H1 (cell line): Measurements from ENCODE around the gene WDR7. TPM values are rescaled to one million over a fixed set of nuclear protein-coding genes. Genes with fewer than 3 reads are reported as not detected.

Experiments
- CTCF ChIA-PET: fragments of 300-600 bp; sonication (Branson Sonifier 250); formaldehyde crosslinking; loops from one replicate; lab custom pipeline; 2021; ENCODE audit not compliant: partially characterized antibody; lab: Charles Lee
- POLR2A ChIA-PET: fragments of 300-600 bp; sonication (Branson Sonifier 250); formaldehyde crosslinking; loops from one replicate; lab custom pipeline; 2021; ENCODE audit warnings: inconsistent platforms; ENCODE audit not compliant: partially characterized antibody; lab: Charles Lee
- DNase-seq, 2 experiments: peaks; one replicate each; pipeline versions ENCODE4 v3.0.0 to v3.0.0-alpha.2; 2010 to 2022; ENCODE audit warnings: low spot score in 2 of 2, low read depth in 1 of 2, mixed read lengths in 1 of 2
- FAIRE-seq: peaks from 2 replicates; lab custom pipeline; 2011; peaks lifted over from hg19 to GRCh38; lab: Jason Lieb, UNC
- H2AFZ ChIP-seq: 2 replicates; pipeline ENCODE4 v1.8.1; 2012; ENCODE audit warnings: low read length, inconsistent platforms
- H2AK5ac ChIP-seq: 2 replicates; pipeline ENCODE4 v1.6.1; 2013; ENCODE audit warnings: low read depth, low read length
- H2BK120ac ChIP-seq: replicated peaks from 2 replicates; pipeline ENCODE3; 2013; ENCODE audit warnings: low read depth, low read length, inconsistent platforms
- H2BK12ac ChIP-seq: 2 replicates; pipeline ENCODE4 v1.6.1; 2013; ENCODE audit warnings: low read depth, low read length
- H2BK15ac ChIP-seq: 2 replicates; pipeline ENCODE4 v1.6.1; 2013; ENCODE audit warnings: low read length
- H2BK20ac ChIP-seq: 2 replicates; pipeline ENCODE4 v1.6.1; 2013; ENCODE audit warnings: low read length
- H2BK5ac ChIP-seq: 2 replicates; pipeline ENCODE4 v1.6.1; 2013; ENCODE audit warnings: low read depth, low read length
- H3K14ac ChIP-seq: 2 replicates; pipeline ENCODE4 v1.6.1; 2013; ENCODE audit warnings: inconsistent platforms; ENCODE audit not compliant: insufficient read length
- H3K18ac ChIP-seq: 2 replicates; pipeline ENCODE4 v1.6.1; 2013; ENCODE audit warnings: low read length; ENCODE audit errors: extremely low read depth
- H3K23ac ChIP-seq: 2 replicates; pipeline ENCODE4 v1.6.1; 2013; ENCODE audit warnings: inconsistent platforms; ENCODE audit not compliant: insufficient read length
- H3K23me2 ChIP-seq: 2 replicates; pipeline ENCODE4 v1.6.1; 2013; ENCODE audit warnings: low read depth, low read length
- H3K27ac ChIP-seq: 2 replicates; pipeline ENCODE4 v1.6.1; 2011; ENCODE audit warnings: low read depth, low read length, inconsistent platforms
- H3K27me3 ChIP-seq, 4 experiments: replicated peaks in 1 of 4; 1 replicate in 1 of 4; 2 replicates in 3 of 4; pipeline versions ENCODE4 v1.6.1 to v1.8.1; 2011 to 2013; ENCODE audit warnings: low read length in 3 of 4, mild to moderate bottlenecking in 3 of 4, inconsistent platforms in 2 of 4, mixed read lengths in 2 of 4, moderate library complexity in 1 of 4; ENCODE audit not compliant: control insufficient read depth in 3 of 4, insufficient read depth in 3 of 4; ENCODE audit errors: extremely low read depth in 1 of 4
- H3K36me3 ChIP-seq, 4 experiments: 2 replicates each; pipeline versions ENCODE4 v1.6.1 to v1.8.1; 2011 to 2013; ENCODE audit warnings: mild to moderate bottlenecking in 4 of 4, low read length in 3 of 4, moderate library complexity in 2 of 4, control low read depth in 1 of 4, inconsistent platforms in 1 of 4; ENCODE audit not compliant: insufficient read depth in 4 of 4, control insufficient read depth in 2 of 4
- H3K4ac ChIP-seq: replicated peaks from 2 replicates; pipeline ENCODE3; 2013; ENCODE audit warnings: low read length, low read depth, mixed read lengths, inconsistent platforms; ENCODE audit not compliant: insufficient read length
- H3K4me1 ChIP-seq, 4 experiments: replicated peaks in 1 of 4; 1 replicate in 1 of 4; 2 replicates in 3 of 4; pipeline versions ENCODE4 v1.6.1 to v1.8.1; 2011 to 2013; ENCODE audit warnings: low read length in 3 of 4, inconsistent platforms in 2 of 4, mixed read lengths in 1 of 4; ENCODE audit not compliant: insufficient read depth in 4 of 4, control insufficient read depth in 3 of 4
- H3K4me2 ChIP-seq, 2 experiments: 2 replicates each; pipeline versions ENCODE4 v1.6.1 to v1.8.1; 2011 to 2013; ENCODE audit warnings: low read depth in 2 of 2, low read length in 2 of 2, control low read depth in 1 of 2, inconsistent platforms in 1 of 2, mild to moderate bottlenecking in 1 of 2; ENCODE audit not compliant: insufficient read depth in 1 of 2
- H3K4me3 ChIP-seq, 4 experiments: fragments of 200-600, 300-600 bp in 1 of 4; sonication (generic), shearing (Covaris generic), sonication (Bioruptor Twin) in 1 of 4; 2 replicates each; pipeline versions ENCODE4 v1.5.1 to v1.8.1; 2011 to 2016; ENCODE audit warnings: low read length in 4 of 4, low read depth in 3 of 4, control low read depth in 2 of 4, inconsistent platforms in 2 of 4, mild to moderate bottlenecking in 2 of 4, mixed read lengths in 1 of 4, moderate library complexity in 1 of 4; ENCODE audit not compliant: insufficient read depth in 2 of 4; ENCODE audit errors: extremely low read depth in 1 of 4
- H3K56ac ChIP-seq: replicated peaks from 2 replicates; pipeline ENCODE3; 2013; ENCODE audit warnings: low read depth, mild to moderate bottlenecking, mixed read lengths, low read length, inconsistent platforms; ENCODE audit not compliant: insufficient read length
- H3K79me1 ChIP-seq: 2 replicates; pipeline ENCODE4 v1.6.1; 2013; ENCODE audit warnings: low read depth, low read length, control low read depth
- H3K79me2 ChIP-seq, 2 experiments: 2 replicates each; pipeline versions ENCODE4 v1.6.1 to v1.8.1; 2012 to 2013; ENCODE audit warnings: low read length in 2 of 2, mild to moderate bottlenecking in 2 of 2, inconsistent platforms in 1 of 2; ENCODE audit not compliant: insufficient read depth in 2 of 2, control insufficient read depth in 1 of 2
- H3K9ac ChIP-seq, 4 experiments: replicated peaks in 1 of 4; 1 replicate in 1 of 4; 2 replicates in 3 of 4; pipeline versions ENCODE4 v1.6.1 to v1.8.1; 2011 to 2013; ENCODE audit warnings: low read depth in 3 of 4, low read length in 3 of 4, control low read depth in 2 of 4, mild to moderate bottlenecking in 2 of 4, moderate library complexity in 2 of 4, inconsistent platforms in 1 of 4; ENCODE audit errors: extremely low read depth in 1 of 4
- H3K9me3 ChIP-seq, 2 experiments: 2 replicates each; pipeline versions ENCODE4 v1.6.1 to v1.8.1; 2012 to 2013; ENCODE audit warnings: mild to moderate bottlenecking in 2 of 2, moderate library complexity in 2 of 2, control low read depth in 1 of 2, inconsistent platforms in 1 of 2, low read depth in 1 of 2, low read length in 1 of 2, mixed read lengths in 1 of 2; ENCODE audit not compliant: insufficient read depth in 2 of 2
- H4K20me1 ChIP-seq, 2 experiments: replicated peaks in 1 of 2; 2 replicates each; pipeline versions ENCODE3 to v1.8.1; 2011 to 2013; ENCODE audit warnings: inconsistent platforms in 2 of 2, low read length in 2 of 2, mild to moderate bottlenecking in 1 of 2; ENCODE audit not compliant: insufficient read depth in 2 of 2, control insufficient read depth in 1 of 2
- H4K5ac ChIP-seq: 2 replicates; pipeline ENCODE4 v1.6.1; 2013; ENCODE audit warnings: low read length, low read depth, mixed read lengths, inconsistent platforms; ENCODE audit not compliant: insufficient read length
- H4K8ac ChIP-seq: 2 replicates; pipeline ENCODE4 v1.8.0; 2013; ENCODE audit warnings: mild to moderate bottlenecking, moderate library complexity, low read length, inconsistent platforms; ENCODE audit not compliant: insufficient read depth; ENCODE audit errors: extremely low read depth
- H4K91ac ChIP-seq: replicated peaks from 2 replicates; pipeline ENCODE3; 2013; ENCODE audit warnings: low read length, mixed read lengths, inconsistent platforms; ENCODE audit not compliant: insufficient read length
- CTBP2 ChIP-seq: IDR thresholded peaks from 2 replicates; pipeline ENCODE4 v1.7.0; 2011; ENCODE audit warnings: borderline replicate concordance, mild to moderate bottlenecking, moderate library complexity, mixed read lengths, low read length; ENCODE audit not compliant: insufficient read depth, insufficient read length
- EP300 ChIP-seq, 2 experiments: IDR thresholded peaks; 1 replicate in 1 of 2; 2 replicates in 1 of 2; pipeline ENCODE4 v1.6.1; 2011 to 2012; ENCODE audit warnings: low read depth in 2 of 2, low read length in 2 of 2, mild to moderate bottlenecking in 2 of 2, borderline replicate concordance in 1 of 2, inconsistent platforms in 1 of 2, moderate library complexity in 1 of 2
- RBBP5 ChIP-seq: IDR thresholded peaks from 2 replicates; pipeline ENCODE4 v1.7.1; 2012; ENCODE audit warnings: low read depth, mild to moderate bottlenecking, inconsistent platforms, low read length, moderate library complexity, borderline replicate concordance
- RNF2 ChIP-seq: fragments of 200-900, 300-1000 bp; sonication (generic); IDR thresholded peaks from 2 replicates; pipeline ENCODE4 v1.7.1; 2016; ENCODE audit warnings: borderline replicate concordance, low read depth, mild to moderate bottlenecking, antibody characterized with exemption, low read length; ENCODE audit not compliant: poor library complexity, severe bottlenecking; ENCODE audit errors: missing control alignments
- SAP30 ChIP-seq: fragments of 300-600 bp; sonication (generic); IDR thresholded peaks from 2 replicates; pipeline ENCODE4 v1.7.1; 2012; ENCODE audit warnings: low read length, moderate library complexity, mild to moderate bottlenecking, inconsistent platforms; ENCODE audit not compliant: insufficient read depth, insufficient replicate concordance
- SUZ12 ChIP-seq: fragments of 200-600 bp; sonication (generic); IDR thresholded peaks from 2 replicates; pipeline ENCODE4 v1.6.1; 2012; ENCODE audit warnings: mild to moderate bottlenecking, inconsistent platforms, low read length, moderate library complexity, mixed read lengths
- TBP ChIP-seq: IDR thresholded peaks from 2 replicates; pipeline ENCODE4 v1.6.1; 2011; ENCODE audit warnings: low read depth, low read length, improper control_type of control experiment
- WGBS, 2 experiments: shearing (Covaris generic) in 1 of 2; methylation state at CpG; one replicate each; pipeline versions ENCODE4 v1.1.6 to v1.1.7; 2013 to 2015; ENCODE audit warnings: low lambda C conversion rate in 2 of 2, mixed read lengths in 2 of 2, inconsistent platforms in 1 of 2, low coverage in 1 of 2, missing lambda C conversion rate in 1 of 2; ENCODE audit not compliant: insufficient replicate concordance in 2 of 2, insufficient coverage in 1 of 2, insufficient read length in 1 of 2; ENCODE audit errors: extremely low coverage in 1 of 2, missing lambda C conversion rate in 1 of 2; 5-methylcytosine and 5-hydroxymethylcytosine counted together
- polyA plus RNA-seq, 7 experiments: library from polyadenylated mRNA; depleted of rRNA in 3 of 7; stranded (reverse) in 5 of 7; unstranded in 2 of 7; fragments of >200 nt in 5 of 7; fragments of 200-250 nt in 2 of 7; gene quantifications; 1 replicate in 5 of 7; 2 replicates in 1 of 7; 4 replicates in 1 of 7; pipeline versions ENCODE4 v1.2.1 to v1.2.3, GENCODE V29; 2011 to 2013; ENCODE audit warnings: missing spikeins in 2 of 7, mixed read lengths in 2 of 7
- total RNA-seq: library from RNA; stranded (reverse); fragmentation: NEBNext Ultra II Directional; extraction: Animal tissue kit (Norgen Biotek cat#: 25700); gene quantifications from 2 replicates; pipeline ENCODE4 v1.2.1, GENCODE V29; 2021
- TF ChIP-seq, protein P1 (sequence below): IDR thresholded peaks from 2 replicates; pipeline ENCODE4 v1.6.1; 2011; ENCODE audit warnings: low read depth, mild to moderate bottlenecking, low read length; ENCODE audit not compliant: insufficient read depth
- TF ChIP-seq, protein P2 (sequence below), 3 experiments: IDR thresholded peaks; 1 replicate in 2 of 3; 2 replicates in 1 of 3; pipeline versions ENCODE4 v1.5.1 to v1.6.1; 2011; ENCODE audit warnings: low read length in 3 of 3, mild to moderate bottlenecking in 3 of 3, inconsistent platforms in 2 of 3, low read depth in 1 of 3, moderate library complexity in 1 of 3; ENCODE audit not compliant: insufficient read depth in 1 of 3; ENCODE audit errors: control extremely low read depth in 1 of 3

Gene WDR7
- total and polyA plus RNA-seq, 2 of the 8 experiments (the other 6 are each of a cell fraction or from before 2014, with no cell fraction given), result 5.5 to 15.2 TPM

DNA sequence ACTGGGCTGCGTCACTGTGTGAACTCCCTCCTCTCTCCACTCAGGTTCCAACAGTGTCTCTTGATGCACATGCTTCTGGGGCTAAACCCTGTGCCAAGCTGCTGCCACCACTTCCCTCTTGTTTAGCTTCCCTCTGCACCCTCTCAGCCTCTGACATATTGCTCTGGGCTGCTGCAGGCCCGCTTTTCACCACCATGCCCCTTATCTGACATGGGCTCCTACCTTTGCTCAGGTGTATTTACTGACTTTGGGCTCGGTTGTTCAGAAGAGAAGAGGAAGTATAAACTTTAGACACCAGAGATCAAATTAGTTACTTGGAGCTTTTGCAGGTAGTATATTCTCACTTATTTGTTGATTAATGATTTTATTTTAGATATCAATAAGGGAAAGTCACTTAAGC, 77.6 kb downstream of the WDR7 start:
- Histone ChIP-seq H4K8ac (no peak overlapping the region), H2AFZ (no peak overlapping the region), H2BK120ac (no peak overlapping the region), H2AK5ac (no peak overlapping the region), H4K91ac (no peak overlapping the region), H3K4ac (no peak overlapping the region), H3K9ac (no peak overlapping the region), H2BK15ac (no peak overlapping the region), H3K4me1 (no peaks in the 10 kb centered on the region), H3K36me3 (no peaks in the 10 kb centered on the region), H2BK12ac (no peak overlapping the region), H3K56ac (no peak overlapping the region), H3K14ac (no peak overlapping the region), H3K23me2 (no peaks in the 10 kb centered on the region), H3K4me2 (no peak overlapping the region), H2BK20ac (no peak overlapping the region), H3K9me3 (no peaks in the 10 kb centered on the region), H3K27ac (no peak overlapping the region), H4K20me1 (no peaks in the 10 kb centered on the region), H3K4me3 (no peak overlapping the region), H2BK5ac (no peak overlapping the region), H3K23ac (no peak overlapping the region), H3K27me3 (no peaks in the 10 kb centered on the region), H3K79me2 (no peaks in the 10 kb centered on the region), H3K79me1 (no peaks in the 10 kb centered on the region; the same call in 1 of the 2 replicates), H4K5ac (no peak overlapping the region), H3K18ac (no peak overlapping the region)
- FAIRE-seq, result no peak
- 100% methylated on average over 3 of the region's 3 CpGs; no CpG with 5 or more reads in 1 of the 2 experiments for WGBS, 2 experiments
- ChIA-PET POLR2A (no interaction called here), CTCF (interaction anchor here (1.2 kb wide), 2 partner anchors 12 to 26 kb away, joined by 3 read pairs; no protein-coding TSS in a partner anchor)
- no peak for DNase-seq
- TF ChIP-seq SUZ12 (no peak), CTBP2 (no peak), SAP30 (no peak), RBBP5 (no peak), EP300 (IDR thresholded peaks at IDR 0.05; ENCODE audit: borderline replicate concordance in 1 of 2, low read depth in 2 of 2, low read length in 2 of 2) (no peak), RNF2 (no peak), TBP (no peak)
- TF ChIP-seq, protein P1, sequence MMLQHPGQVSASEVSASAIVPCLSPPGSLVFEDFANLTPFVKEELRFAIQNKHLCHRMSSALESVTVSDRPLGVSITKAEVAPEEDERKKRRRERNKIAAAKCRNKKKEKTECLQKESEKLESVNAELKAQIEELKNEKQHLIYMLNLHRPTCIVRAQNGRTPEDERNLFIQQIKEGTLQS, result no peak
- TF ChIP-seq, protein P2, sequence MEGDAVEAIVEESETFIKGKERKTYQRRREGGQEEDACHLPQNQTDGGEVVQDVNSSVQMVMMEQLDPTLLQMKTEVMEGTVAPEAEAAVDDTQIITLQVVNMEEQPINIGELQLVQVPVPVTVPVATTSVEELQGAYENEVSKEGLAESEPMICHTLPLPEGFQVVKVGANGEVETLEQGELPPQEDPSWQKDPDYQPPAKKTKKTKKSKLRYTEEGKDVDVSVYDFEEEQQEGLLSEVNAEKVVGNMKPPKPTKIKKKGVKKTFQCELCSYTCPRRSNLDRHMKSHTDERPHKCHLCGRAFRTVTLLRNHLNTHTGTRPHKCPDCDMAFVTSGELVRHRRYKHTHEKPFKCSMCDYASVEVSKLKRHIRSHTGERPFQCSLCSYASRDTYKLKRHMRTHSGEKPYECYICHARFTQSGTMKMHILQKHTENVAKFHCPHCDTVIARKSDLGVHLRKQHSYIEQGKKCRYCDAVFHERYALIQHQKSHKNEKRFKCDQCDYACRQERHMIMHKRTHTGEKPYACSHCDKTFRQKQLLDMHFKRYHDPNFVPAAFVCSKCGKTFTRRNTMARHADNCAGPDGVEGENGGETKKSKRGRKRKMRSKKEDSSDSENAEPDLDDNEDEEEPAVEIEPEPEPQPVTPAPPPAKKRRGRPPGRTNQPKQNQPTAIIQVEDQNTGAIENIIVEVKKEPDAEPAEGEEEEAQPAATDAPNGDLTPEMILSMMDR (IDR thresholded peaks at IDR 0.05; ENCODE audit: control extremely low read depth in 1 of 3, insufficient read depth in 1 of 3, low read depth in 1 of 3, low read length in 3 of 3), result no peak
